ENCODE data around the gene HOXC13.
A peak's percentile ranks its signal among the peaks of the same experiment; 100 is the strongest.

Gene HOXC13

GRCh38 chr12:53938326-53939140 lies at the start of gene HOXC13:
Gene HOXC13, plus strand, starts transcription at chr12:53938831. Its CDS starts 76 bp downstream, at chr12:53938907.
- no peaks in the 10 kb centered on the region for H3K9me3 ChIP-seq (ENCODE audit: control insufficient read depth, insufficient read depth, low read length)
- H3K4me1 ChIP-seq (ENCODE audit: insufficient read depth, low read length) = no peaks in the 10 kb centered on the region
- H3K9ac ChIP-seq (ENCODE audit: low read depth, low read length) = peak within 1 kb of the TSS; percentile 7; the same call in 1 of the 2 replicates
- no peaks in the 10 kb centered on the region for H3K36me3 ChIP-seq (ENCODE audit: insufficient read depth, low read length)

GRCh38 chr12:53890081-53890480 lies 48.5 kb upstream of the HOXC13 start:
- Histone ChIP-seq H3K4me1 (ENCODE audit: insufficient read depth, low read length) (no peaks in the 10 kb centered on the region), H3K9me3 (ENCODE audit: control insufficient read depth, insufficient read depth, low read length) (no peaks in the 10 kb centered on the region), H3K9ac (ENCODE audit: low read depth, low read length) (no peak overlapping the region), H3K36me3 (ENCODE audit: insufficient read depth, low read length) (no peaks in the 10 kb centered on the region)

- Histone ChIP-seq H3K9me3 (ENCODE audit: control insufficient read depth, insufficient read depth, low read length) (no peaks in the 10 kb centered on the region), H3K36me3 (ENCODE audit: insufficient read depth, low read length) (no peaks in the 10 kb centered on the region), H3K9ac (ENCODE audit: low read depth, low read length) (no peak overlapping the region), H3K4me1 (ENCODE audit: insufficient read depth, low read length) (no peaks in the 10 kb centered on the region)
Observed at GRCh38 chr12:53892762-53893395, 45.8 kb upstream of the HOXC13 start.

- H3K4me1 ChIP-seq (ENCODE audit: insufficient read depth, low read length) = no peaks in the 10 kb centered on the region
- H3K9ac ChIP-seq (ENCODE audit: low read depth, low read length) = no peak overlapping the region
- no peaks in the 10 kb centered on the region for H3K36me3 ChIP-seq (ENCODE audit: insufficient read depth, low read length)
- H3K9me3 ChIP-seq (ENCODE audit: control insufficient read depth, insufficient read depth, low read length) = no peaks in the 10 kb centered on the region
Observed at GRCh38 chr12:53899230-53899629, 39.4 kb upstream of the HOXC13 start.

- Histone ChIP-seq H3K36me3 (ENCODE audit: insufficient read depth, low read length) (no peaks in the 10 kb centered on the region), H3K4me1 (ENCODE audit: insufficient read depth, low read length) (no peaks in the 10 kb centered on the region), H3K9ac (ENCODE audit: low read depth, low read length) (no peak overlapping the region), H3K9me3 (ENCODE audit: control insufficient read depth, insufficient read depth, low read length) (no peaks in the 10 kb centered on the region)
Observed at GRCh38 chr12:53907103-53907502, 31.5 kb upstream of the HOXC13 start.

- Histone ChIP-seq H3K4me1 (ENCODE audit: insufficient read depth, low read length) (no peaks in the 10 kb centered on the region), H3K36me3 (ENCODE audit: insufficient read depth, low read length) (no peaks in the 10 kb centered on the region), H3K9ac (ENCODE audit: low read depth, low read length) (no peak overlapping the region), H3K9me3 (ENCODE audit: control insufficient read depth, insufficient read depth, low read length) (no peaks in the 10 kb centered on the region)
Observed at GRCh38 chr12:53916788-53917655, 21.6 kb upstream of the HOXC13 start.

- Histone ChIP-seq H3K36me3 (ENCODE audit: insufficient read depth, low read length) (no peaks in the 10 kb centered on the region), H3K9me3 (ENCODE audit: control insufficient read depth, insufficient read depth, low read length) (no peaks in the 10 kb centered on the region), H3K9ac (ENCODE audit: low read depth, low read length) (no peak overlapping the region), H3K4me1 (ENCODE audit: insufficient read depth, low read length) (0 out of 2 replicates have a peak, but pooled peaks cover 3% of the 10 kb centered on the region)
Observed at GRCh38 chr12:53924521-53925405, 13.9 kb upstream of the HOXC13 start.

- H3K9ac ChIP-seq (ENCODE audit: low read depth, low read length) = no peak overlapping the region
- H3K9me3 ChIP-seq (ENCODE audit: control insufficient read depth, insufficient read depth, low read length) = no peaks in the 10 kb centered on the region
Observed at GRCh38 chr12:53927220-53928029, 11.2 kb upstream of the HOXC13 start.

GRCh38 chr12:53928054-53928835 lies 10.4 kb upstream of the HOXC13 start:
- Histone ChIP-seq H3K4me1 (ENCODE audit: insufficient read depth, low read length) (0 out of 2 replicates have a peak, but pooled peaks cover 3% of the 10 kb centered on the region), H3K9me3 (ENCODE audit: control insufficient read depth, insufficient read depth, low read length) (no peaks in the 10 kb centered on the region), H3K36me3 (ENCODE audit: insufficient read depth, low read length) (no peaks in the 10 kb centered on the region), H3K9ac (ENCODE audit: low read depth, low read length) (no peak overlapping the region)

More at GRCh38 chr12:53927220-53928029, 11.2 kb upstream of the HOXC13 start:
- 0 out of 2 replicates have a peak, but pooled peaks cover 3% of the 10 kb centered on the region for H3K4me1 ChIP-seq (ENCODE audit: insufficient read depth, low read length)
- no peaks in the 10 kb centered on the region for H3K36me3 ChIP-seq (ENCODE audit: insufficient read depth, low read length)

GRCh38 chr12:53929527-53929926 lies 9.1 kb upstream of the HOXC13 start:
- H3K9ac ChIP-seq (ENCODE audit: low read depth, low read length) = no peak overlapping the region
- 0 out of 2 replicates have a peak, but pooled peaks cover 3% of the 10 kb centered on the region for H3K4me1 ChIP-seq (ENCODE audit: insufficient read depth, low read length)
- H3K9me3 ChIP-seq (ENCODE audit: control insufficient read depth, insufficient read depth, low read length) = no peaks in the 10 kb centered on the region

GRCh38 chr12:53930591-53931255 lies 7.9 kb upstream of the HOXC13 start:
- H3K36me3 ChIP-seq (ENCODE audit: insufficient read depth, low read length) = no peaks in the 10 kb centered on the region
- 0 out of 2 replicates have a peak, but pooled peaks cover 3% of the 10 kb centered on the region for H3K4me1 ChIP-seq (ENCODE audit: insufficient read depth, low read length)
- H3K9ac ChIP-seq (ENCODE audit: low read depth, low read length) = no peak overlapping the region
- H3K9me3 ChIP-seq (ENCODE audit: control insufficient read depth, insufficient read depth, low read length) = no peaks in the 10 kb centered on the region

More at GRCh38 chr12:53929527-53929926, 9.1 kb upstream of the HOXC13 start:
- no peaks in the 10 kb centered on the region for H3K36me3 ChIP-seq (ENCODE audit: insufficient read depth, low read length)

Measured in ES-I3 (cell line).